ENCODE data around the gene C22orf23.

- TF ChIP-seq CTCF (IDR thresholded peaks at IDR 0.05) (no peak), POLR2A (IDR thresholded peaks at IDR 0.05) (no peak), EP300 (IDR thresholded peaks at IDR 0.05) (no peak)
These were observed 24.0 kb downstream of the C22orf23 start for GRCh38 chr22:37929390-37929789.

Data from tibial nerve (tissue), 4 donors.